ENCODE data around the gene LGR4.
"Not testable (repeated sequence)": the region's sequence is repeated elsewhere in the genome, so short reads cannot be mapped to it uniquely, and the experiment has no call there.

Gene LGR4

GRCh38 chr11:27331981-27332380 is 140.6 kb downstream of the LGR4 start:
- no peak for DNase-seq

GRCh38 chr11:27330633-27331270 is 141.8 kb downstream of the LGR4 start:
- no peak for DNase-seq

DNA sequence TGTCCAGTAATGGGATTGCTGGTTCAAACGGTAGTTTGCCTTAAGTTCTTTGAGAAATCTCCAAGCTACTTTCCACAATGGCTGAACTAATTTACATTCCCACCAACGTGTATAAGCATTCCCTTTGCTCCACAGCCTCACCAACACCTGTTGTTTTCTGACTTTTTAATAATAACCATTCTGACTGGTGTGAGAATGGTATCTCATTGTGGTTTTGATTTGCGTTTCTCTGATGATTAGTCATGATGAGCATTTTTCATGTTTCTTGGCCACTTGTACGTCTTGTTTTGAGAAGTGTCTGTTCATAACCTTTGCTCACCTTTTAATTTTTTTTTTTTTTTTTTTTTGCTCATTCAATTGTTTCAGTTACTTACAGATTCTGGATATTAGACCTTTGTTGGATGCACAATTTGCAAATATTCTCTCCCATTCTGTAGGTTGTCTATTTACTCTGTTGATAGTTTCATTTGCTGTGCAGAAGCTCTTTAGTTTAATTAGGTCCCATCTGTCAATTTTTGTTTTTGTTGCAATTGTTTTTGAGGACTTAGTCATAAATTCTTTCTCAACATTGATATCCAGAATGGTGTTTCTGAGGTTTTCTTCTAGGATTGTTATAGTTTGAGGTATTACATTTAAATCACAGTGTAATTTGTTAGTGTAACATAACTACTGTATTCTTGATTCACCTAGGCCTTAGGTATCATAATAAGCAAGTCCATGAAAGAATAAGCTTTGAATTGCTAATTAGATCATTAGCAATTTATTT is 142.5 kb downstream of the LGR4 start:
- no peak for DNase-seq

- DNase-seq: no peak
These were observed 144.0 kb downstream of the LGR4 start for GRCh38 chr11:27328614-27329013.

- not testable (repeated sequence) for DNase-seq
These were observed 145.5 kb downstream of the LGR4 start for GRCh38 chr11:27327064-27327463.

GRCh38 chr11:27322196-27322595 is 150.4 kb downstream of the LGR4 start:
- not testable (repeated sequence) for DNase-seq

DNA sequence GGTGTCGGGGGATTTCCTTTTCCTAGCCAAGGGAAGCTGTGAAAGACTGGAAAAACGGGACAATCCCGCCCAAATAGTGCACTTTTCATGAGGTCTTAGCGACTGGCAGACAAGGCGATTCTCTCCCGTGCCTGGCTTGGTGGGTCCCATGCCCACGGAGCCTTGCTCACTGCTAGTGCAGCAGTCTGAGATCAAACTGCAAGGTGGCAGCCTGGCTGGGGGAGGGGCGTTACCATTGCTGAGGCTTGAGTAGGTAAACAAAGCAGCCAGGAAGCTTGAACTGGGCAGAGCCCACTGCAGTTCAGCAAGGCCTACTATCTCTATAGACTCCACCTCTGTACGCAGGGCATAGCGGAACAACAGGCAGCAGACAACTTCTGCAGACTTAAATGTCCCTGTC is 151.2 kb downstream of the LGR4 start:
- not testable (repeated sequence) for DNase-seq

- DNase-seq: no peak
These were observed 153.5 kb downstream of the LGR4 start for GRCh38 chr11:27319072-27319471.

- no peak for DNase-seq
These were observed 154.8 kb downstream of the LGR4 start for GRCh38 chr11:27317751-27318150.
